GM21423 (cell line): ENCODE data around the gene CALU.

Experiments
- ATAC-seq: cut with Tn5 transposase; IDR thresholded peaks from one replicate; pipeline ENCODE4 v1.9.1; 2021; ENCODE audit warnings: mild to moderate bottlenecking, moderate library complexity; ENCODE audit not compliant: unreplicated experiment

The CALU gene

DNA sequence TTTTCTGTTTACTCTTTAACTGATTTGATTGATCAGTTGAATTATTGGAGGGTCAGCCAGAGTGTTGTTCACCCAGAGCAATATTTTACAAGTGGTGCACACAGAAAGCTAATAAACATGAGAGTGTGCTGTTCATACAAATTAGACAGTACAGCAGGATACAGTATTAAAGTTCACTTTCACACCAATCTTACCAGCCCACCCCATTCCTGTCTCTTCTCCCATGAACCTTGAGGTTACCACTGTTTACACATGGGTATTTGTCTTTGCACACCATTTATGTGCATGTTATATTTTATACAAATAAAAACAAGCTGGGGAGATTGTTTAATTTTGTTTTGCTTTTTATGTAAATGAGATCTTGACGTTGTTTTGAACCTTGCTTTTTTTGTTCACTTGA is 6.5 kb downstream of the CALU start:
- ATAC-seq: no peak

DNA sequence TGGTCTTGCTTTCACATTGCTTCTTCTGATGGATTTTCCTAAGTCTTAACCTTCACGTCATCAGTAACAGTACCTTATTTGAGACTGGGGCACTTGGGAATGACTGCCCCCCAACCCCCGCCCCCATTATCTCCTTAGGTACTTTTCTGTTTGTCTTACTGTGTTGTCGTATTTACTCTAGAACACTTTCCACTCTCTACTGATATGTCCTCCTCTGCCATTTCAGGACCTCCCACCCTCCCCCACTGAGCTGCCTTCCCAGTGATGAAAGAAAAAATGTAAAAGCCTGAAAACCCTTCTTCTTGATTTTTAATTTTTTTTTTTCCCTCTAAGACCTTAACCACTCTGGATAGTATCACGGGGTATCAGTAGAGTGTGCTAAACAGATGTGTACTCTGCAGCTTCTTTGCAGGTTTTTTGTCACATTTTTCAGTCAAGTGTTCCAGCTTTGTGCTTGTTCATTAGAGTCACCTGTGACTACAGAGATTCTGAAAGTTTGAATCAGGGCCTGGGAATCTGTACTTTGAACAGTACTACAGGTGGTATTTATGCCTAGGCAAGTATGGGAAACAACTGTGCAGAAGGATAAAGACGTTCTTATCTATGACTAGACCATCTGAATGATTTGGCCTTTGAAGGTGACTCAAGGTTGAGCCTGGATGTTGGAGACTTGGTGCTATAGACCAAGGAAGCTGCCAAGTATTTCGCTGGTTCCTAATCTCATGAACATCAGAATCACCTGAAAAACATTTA is 8.3 kb downstream of the CALU start:
- ATAC-seq: no peak

DNA sequence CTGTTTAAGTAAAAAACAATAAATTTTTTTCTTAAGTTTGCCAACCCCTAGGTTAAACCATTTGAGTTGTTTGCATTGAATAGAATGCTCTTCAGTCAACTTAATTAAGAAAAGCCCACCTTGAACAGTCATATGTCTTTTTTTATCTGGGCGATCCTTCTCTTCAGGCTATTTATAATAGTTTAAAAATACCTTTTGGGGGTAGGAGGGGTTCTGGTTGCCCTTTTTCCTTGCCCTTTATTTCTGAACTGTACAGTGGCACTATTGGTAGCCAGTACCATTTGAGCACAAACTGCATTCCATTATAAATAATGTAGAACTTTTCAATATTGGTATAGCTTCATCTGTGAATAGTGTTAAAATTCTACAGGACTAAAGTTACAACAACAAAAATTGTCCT is 13.1 kb downstream of the CALU start:
- ATAC-seq: no peak

DNA sequence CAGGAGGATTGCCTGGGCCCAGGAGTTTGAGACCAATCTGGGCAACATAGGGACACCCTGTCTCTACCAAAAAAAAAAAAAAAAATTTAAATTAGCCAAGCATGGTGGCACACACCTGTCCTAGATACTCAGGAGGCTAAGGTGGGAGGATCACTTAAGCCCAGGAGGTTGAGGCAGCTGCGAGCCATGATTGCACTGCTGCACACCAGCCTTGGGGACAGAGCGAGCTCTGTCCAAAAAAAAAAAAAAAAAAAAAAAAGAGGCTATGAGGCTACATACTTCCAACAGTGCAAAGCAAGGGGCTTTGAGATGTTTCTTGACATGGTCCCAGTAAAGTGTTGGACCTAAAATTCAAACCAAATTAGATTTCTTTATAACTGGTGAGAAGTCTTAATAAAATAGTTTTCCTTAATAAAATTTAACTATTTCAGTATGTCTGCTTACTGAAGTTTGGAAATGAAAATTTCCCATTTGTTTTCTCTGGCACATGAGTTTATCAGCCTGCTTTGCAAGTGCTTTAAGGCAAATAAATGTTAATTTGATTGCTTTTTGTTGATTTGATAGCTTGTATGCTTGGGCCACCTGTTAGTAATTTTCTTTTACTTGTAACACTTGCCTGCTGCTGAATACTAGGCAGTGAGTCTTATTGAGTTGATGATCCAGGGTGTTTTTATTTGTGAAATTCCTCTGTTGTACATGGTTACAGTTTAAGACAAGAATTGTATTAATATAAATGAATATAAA is 16.1 kb downstream of the CALU start:
- no peak for ATAC-seq

DNA sequence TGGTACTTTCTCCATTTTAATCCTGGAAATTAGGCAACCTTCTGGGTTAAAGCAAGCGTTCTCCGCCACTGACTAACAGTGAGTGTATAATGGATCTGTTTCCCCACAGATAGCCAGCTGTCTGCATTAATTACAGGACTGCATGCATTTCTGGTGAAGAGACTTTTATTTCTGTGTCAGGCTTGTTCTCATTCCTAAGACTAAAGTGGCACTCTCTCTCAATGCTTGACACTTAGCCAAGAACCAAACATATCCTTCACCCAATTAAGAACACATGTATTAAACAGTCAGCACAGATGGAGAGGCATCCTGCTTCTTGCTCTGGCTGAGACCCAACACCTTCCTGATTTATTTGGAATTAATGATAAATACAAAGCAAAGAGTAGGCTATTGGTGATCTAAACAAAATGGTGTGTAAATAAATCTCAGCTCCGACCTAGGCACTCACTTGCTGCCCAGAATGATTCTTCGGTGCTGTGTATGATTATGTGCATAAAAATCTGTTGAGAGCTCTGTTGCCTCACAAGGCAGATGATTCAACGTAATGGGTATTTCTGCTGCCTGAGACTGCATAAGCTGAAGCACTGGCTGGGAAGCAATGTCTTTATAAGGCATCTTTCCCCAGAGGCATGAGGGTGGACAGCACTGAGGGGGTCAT is 16.8 kb downstream of the CALU start:
- no peak for ATAC-seq

DNA sequence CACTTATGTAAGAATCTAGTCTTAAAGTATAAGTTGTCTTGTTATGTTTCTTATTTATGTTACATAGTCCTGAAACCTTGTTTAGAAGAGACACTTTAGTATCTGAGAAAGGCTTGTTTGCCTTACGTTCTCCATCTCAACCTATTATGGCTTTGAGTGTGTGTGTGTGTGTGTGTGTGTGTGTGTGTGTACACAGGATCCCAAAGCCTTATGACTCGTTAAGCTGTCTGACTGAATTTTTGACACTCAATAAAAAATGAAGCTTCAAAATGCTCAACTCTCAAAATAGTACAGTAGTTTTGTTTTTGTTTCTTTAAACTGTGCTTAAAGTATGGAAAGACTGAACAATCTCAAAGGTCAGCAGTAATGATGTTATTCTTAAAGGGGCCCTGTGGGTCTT is 18.0 kb downstream of the CALU start:
- ATAC-seq: no peak

DNA sequence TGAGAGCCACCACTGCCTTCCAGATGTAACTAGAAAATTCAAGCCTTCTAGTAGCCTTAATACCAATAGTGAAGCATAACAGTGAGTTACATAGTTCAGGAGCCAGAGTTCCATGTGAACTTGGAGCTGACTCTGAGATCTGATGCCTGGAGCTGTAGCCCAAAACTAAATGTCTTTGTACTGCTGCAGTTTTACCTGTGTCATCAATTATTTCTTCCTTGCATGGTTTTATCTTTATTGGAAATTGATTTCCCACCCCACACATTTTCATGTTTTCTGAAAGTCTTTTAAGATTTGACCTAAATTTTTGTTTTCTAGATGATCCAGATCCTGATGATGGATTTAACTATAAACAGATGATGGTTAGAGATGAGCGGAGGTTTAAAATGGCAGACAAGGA is 19.4 kb downstream of the CALU start:
- ATAC-seq: no peak

DNA sequence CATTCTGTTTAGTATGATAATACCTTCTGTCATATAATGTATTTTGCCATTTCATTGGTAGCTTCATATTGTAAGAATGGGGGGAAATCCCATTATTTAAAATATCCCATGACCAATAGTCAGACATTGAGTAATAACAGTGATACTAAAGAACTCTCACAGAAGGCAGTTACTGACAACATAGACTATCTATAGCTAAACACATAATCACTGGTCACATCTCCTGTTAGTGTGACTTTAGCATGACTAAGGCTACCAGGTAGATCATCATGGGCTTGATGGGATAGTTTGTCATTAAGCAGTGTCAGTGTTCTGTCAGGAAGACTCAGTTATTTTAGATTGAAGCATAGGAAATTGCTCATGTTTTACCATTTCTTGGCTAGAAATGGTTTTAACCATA is 20.1 kb downstream of the CALU start:
- no peak for ATAC-seq

DNA sequence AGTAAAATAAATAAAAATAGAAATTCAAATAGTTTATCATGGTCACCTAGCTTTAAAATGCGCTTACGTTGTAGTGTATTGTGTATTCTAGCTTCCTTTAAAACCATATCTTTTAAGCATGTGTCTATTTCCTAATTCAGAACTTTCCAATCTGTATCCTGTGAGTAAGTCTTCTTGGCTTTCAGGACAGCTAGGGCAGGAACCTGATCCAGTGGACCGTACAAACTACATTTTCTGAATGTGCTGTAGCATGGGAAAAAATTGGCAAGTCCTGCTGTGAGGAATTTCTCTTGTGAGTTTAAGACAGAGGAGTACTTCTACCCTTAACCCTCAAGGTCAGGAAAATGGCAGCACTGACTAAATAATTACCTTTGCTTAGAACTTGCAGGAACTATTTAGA is 24.4 kb downstream of the CALU start:
- ATAC-seq: no peak

DNA sequence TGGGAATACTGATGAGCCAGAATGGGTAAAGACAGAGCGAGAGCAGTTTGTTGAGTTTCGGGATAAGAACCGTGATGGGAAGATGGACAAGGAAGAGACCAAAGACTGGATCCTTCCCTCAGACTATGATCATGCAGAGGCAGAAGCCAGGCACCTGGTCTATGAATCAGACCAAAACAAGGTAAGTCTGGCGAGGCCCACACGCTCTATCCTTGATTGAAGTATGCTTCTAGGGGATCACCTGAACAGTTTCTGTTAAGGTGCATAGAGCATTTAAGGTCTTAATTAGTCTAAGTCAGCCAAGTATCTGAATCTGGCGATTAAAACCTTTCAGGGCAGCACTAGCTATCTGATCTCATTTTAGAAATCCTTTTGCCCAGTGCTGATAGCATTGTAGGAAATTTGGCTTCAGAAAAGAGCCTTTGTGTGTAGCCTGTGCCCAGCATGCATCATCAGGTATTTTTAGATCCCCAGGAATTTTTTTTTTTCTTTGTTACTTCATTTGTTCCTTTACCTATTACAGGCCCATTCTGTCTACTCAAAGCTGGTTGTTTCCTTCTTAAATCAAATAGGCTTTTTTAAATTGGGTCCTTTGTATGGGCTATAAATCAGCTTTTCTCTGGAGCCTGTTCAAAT is 28.4 kb downstream of the CALU start:
- ATAC-seq: no peak

DNA sequence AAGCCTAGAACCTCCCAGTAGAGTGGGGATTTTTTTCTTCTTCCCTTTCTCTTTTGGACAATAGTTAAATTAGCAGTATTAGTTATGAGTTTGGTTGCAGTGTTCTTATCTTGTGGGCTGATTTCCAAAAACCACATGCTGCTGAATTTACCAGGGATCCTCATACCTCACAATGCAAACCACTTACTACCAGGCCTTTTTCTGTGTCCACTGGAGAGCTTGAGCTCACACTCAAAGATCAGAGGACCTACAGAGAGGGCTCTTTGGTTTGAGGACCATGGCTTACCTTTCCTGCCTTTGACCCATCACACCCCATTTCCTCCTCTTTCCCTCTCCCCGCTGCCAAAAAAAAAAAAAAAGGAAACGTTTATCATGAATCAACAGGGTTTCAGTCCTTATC is 31.1 kb downstream of the CALU start:
- ATAC-seq: no peak

DNA sequence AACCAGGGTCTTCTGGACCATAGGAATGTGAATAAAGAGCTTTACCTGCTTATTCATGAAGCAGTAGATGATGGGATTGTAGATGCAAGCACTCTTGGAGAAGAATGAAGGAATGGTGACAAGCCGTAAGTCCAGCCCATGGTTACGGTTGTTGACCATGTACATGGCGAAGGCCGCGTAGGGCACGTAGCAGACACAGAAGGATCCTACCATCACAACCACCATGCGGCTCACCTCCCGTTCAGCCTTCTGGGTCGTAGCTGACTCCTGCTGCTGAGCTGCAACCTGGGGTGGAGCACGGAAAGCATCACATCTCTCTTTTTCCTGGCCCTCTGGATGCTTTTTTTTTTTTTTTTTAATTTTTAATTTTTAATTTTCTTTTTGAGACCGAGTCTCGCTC is 34.4 kb downstream of the CALU start:
- ATAC-seq: no peak

DNA sequence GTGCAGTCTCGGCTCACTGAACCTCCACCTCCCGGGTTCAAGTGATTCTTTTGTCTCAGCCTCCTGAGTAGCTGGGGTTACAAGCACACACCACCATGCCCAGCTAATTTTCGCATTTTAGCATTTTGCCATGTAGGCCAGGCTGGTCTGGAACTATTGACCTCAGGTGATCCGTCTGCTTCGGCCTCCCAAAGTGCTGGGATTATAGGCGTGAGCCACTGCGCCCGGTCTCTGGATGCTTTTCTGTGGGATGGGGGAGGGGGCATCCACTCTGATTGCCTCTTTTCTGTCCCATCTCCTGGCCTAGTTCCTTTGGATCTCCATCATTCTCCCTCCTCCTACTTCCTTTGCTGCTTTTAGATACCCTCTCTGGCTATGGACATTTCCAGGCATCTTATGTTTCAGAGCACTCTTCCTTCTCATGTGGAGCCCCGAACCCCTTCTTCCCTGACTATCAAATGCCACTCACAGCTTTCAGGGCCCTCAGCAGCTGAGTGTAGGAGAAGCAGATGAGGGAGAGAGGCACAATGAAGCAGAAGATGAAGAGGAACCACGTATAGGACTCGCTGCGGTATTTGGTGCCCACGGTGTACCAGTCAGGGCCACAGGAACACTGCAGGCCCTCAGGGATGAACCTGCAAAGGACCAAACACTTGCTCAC is 35.0 kb downstream of the CALU start:
- no peak for ATAC-seq

DNA sequence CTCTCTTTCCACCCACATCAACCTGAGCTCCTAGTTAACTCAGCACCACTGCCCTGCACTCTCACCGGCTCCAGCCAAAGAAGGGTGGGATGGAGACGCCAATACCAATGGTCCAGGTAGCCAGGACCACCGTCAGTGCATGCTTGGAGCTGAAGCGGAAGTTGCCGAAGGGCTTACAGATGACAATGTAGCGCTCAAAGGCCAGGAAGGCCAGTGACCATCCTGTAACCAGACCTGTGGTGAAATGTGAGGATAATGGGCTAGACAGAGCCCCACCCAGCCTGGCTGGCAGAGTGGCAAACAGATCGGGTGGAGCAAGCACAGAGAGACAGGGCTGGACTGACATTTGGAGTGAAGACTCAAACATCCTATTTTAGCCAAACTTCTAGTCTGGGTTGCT is 35.8 kb downstream of the CALU start:
- ATAC-seq: no peak

DNA sequence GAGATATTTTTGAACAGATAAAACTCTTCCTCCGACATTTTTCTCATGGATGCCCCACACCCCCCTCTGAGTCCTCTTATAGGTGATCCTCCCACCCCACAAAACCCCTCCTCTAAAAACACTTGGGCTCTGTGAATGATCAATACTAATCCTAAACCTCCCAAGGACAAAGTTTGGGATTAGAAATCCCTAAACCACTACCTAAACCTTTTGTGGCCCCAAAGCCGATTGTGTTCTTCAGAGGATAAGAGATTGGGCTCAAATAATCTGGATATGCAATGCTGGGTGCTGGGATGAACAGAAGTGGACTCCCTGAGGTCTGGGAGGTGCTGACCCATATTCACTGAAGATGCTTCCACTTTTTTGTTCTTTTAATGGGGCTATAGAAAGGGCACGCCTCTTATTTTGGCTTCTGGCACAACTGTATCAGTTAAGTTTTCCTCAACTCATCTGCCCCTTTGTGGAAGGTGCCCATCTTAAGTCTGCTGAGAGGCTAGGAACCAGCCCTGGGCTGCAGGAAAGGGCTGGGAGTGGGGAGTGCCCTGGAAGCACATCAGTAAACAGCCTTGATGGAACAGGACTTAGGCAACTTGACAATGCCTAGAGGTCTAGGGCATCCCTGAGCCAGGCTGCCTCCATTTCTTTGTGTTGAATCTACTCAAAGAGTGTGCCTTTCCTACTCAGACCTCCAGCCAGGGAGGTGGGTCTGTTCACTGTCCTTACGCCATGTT is 36.8 kb downstream of the CALU start, which contains the start of gene OPN1SW:
OPN1SW (minus strand) TSS at position 51 of the 731 bp plus-strand sequence; CDS start at position 38, 13 bp downstream.
- ATAC-seq: no peak

DNA sequence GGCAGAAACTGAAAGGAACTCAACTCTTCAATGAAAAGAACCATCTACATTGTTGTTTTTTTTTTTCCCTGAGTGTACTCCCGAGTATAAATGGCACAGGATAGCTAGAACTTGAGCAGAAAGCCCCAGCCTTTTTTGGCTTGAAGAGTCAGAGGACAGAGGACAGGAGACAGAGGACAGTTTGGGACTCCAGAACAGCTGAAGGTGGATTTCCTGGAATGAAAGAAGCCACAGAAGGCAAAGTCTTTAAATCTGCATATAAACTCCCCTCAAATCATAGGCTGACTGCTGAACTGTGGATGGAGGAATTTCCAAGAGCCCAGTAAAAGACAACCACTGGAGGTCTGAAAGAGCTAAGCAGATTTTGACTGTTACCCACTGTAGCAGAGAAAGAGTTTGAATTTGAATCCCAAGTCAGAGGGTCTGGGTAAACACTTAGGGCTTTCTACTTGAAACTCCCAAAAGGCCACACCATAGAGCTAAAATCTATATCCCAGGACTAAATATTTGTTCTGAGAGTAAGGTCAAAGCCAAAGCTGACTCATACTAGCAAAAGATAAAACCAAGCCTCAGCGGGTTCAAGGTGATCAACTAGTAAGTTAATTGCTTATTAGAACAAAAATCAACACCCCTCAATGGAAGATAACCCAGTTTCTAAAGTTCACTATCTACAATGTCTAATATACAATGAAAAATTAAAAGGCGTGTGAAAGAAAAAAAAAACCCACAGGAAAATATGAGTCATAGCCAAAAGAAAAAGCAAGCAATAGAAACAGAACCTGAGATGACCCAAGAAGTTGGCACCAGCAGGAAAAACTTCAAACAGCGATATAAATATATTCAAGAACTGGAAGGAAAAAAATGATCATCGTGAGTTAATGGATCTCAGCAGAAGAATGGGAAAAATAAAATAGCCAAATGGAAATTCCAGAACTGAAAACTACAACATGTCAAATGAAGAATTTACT is 38.3 kb downstream of the CALU start:
- ATAC-seq: no peak

DNA sequence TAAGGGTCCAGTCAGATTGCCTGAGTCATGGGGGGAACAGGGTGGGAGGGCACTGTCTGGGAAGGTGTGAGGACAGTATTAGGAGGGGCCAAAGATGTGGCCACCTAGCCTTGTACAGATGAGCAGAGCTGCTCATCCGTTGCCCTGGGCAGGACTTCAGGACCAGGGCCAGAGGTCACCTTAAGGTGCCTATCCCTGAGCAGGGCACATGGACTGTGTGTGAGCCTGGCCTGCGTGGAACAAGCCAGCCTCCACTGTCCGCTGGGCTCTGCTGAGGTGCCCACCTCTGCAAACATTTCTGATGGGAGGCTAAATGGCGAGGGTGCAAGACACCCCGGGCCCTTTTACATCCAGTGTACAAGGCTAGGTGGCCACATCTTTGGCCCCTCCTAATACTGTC is 39.8 kb downstream of the CALU start:
- ATAC-seq: no peak

DNA sequence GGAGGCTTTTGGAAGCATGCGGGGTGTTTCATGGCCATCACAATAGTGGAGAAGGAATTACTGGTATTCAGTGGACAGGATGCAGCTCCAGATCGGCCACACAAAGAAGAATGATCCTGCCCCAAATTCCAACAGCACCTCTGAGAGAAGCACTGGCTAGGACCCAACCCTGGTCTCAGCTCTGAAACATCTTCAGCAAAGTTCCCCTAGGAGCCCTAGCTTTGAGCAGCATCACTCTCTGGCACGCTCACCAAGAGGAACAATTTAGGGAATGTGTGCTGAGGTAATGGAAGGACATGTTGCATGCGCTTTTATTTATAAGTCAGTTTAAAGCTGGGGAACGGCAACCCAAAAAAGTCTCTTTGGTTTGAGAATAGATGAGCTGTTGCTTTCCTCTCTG is 42.0 kb downstream of the CALU start:
- no peak for ATAC-seq

DNA sequence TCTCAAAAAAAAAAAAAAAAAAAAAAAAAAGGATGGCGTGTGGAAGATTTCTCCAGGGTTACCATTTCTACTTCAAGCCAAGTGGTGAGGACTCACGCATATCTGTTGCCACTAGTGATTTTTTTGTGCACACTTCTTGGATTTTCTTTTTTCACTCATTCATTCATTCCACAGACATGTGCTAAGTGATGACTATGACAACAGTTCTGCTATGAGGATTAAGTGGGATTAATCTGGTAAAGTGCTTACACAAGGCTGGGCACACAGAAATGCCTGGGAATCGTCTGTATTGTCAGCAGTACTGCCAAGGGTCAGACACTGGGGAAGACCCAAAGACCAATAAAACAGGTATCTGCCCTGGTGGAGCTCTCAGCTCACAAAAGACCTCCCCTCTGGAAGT is 42.7 kb downstream of the CALU start:
- no peak for ATAC-seq
